Measurements from ENCODE around the gene MYL10. TPM values are rescaled to one million over a fixed set of nuclear protein-coding genes. Genes with fewer than 3 reads are reported as not detected.

The MYL10 gene
- total RNA-seq, 1 experiment from 2014 or later = not detected

- H4K20me1 ChIP-seq (ENCODE audit: insufficient read depth) = no peaks in the 10 kb centered on the region
- CTCF ChIA-PET = no interaction called here
- H3K9me3 ChIP-seq (ENCODE audit: control insufficient read depth in 1 of 2, insufficient read depth in 1 of 2, low read depth in 1 of 2, low read length in 2 of 2) = peaks cover 0 to 7% of the 10 kb centered on the region in 2 experiments; a peak in 1 of 4 replicates
- TF ChIP-seq ZFX (IDR thresholded peaks at IDR 0.05) (no peak), CEBPB (IDR thresholded peaks at IDR 0.05; ENCODE audit: low read depth) (no peak), MAX (IDR thresholded peaks at IDR 0.05) (no peak), SIN3A (IDR thresholded peaks at IDR 0.05; ENCODE audit: low read depth) (no peak), CTCF (IDR thresholded peaks at IDR 0.05 in 2 of 3, conservative IDR thresholded peaks at IDR 0.05 in 1 of 3; ENCODE audit: borderline replicate concordance in 1 of 3, insufficient read depth in 1 of 3, low read depth in 2 of 3, low read length in 2 of 3) (no peak), TCF7L2 (IDR thresholded peaks at IDR 0.05; ENCODE audit: borderline replicate concordance, extremely low read depth, insufficient read depth, insufficient read length) (no peak), ZBTB33 (IDR thresholded peaks at IDR 0.05; ENCODE audit: extremely low read depth, insufficient replicate concordance, low read length) (no peak), REST (IDR thresholded peaks at IDR 0.05; ENCODE audit: low read depth) (no peak), RAD21 (IDR thresholded peaks at IDR 0.05; ENCODE audit: low read depth) (no peak)
- no peaks in the 10 kb centered on the region for H3K36me3 ChIP-seq (ENCODE audit: control insufficient read depth in 1 of 2, insufficient read depth in 2 of 2, low read length in 2 of 2)
- DNase-seq (ENCODE audit: low read depth, low spot score) (no peak), ATAC-seq (no peak)
- intact Hi-C loops (cut with micrococcal nuclease) = no loop called here
- RAD21 ChIA-PET (ENCODE audit: low non-redundant PET in 1 of 2, low total read pairs in 2 of 2, uncharacterized antibody in 2 of 2, unreplicated experiment in 2 of 2) = interaction anchor here in 1 of 2 experiments (0.6 kb wide), 1 partner anchor 28 kb away, joined by 3 read pairs; no protein-coding TSS in a partner anchor
- no peak overlapping the region for H2AFZ ChIP-seq (ENCODE audit: low read depth, low read length, poor library complexity, severe bottlenecking)
- no peaks in the 10 kb centered on the region for H3K9me2 ChIP-seq (ENCODE audit: insufficient read depth)
- H3K4me3 ChIP-seq (replicated peaks in 1 of 2; ENCODE audit: low read depth in 1 of 2, low read length in 2 of 2) = no peak overlapping the region
- no peaks in the 10 kb centered on the region for H3K27me3 ChIP-seq (ENCODE audit: insufficient read depth, low read length)
- H3K4me2 ChIP-seq (ENCODE audit: low read length) = peak overlapping the region; percentile 35
- POLR2A ChIA-PET = no interaction called here
- H3K27ac ChIP-seq (ENCODE audit: low read depth, low read length) = no peak overlapping the region
- H3K9ac ChIP-seq (ENCODE audit: low read length) = no peak overlapping the region
- no peaks in the 10 kb centered on the region for H3K79me2 ChIP-seq (ENCODE audit: insufficient read depth, low read length)
- no TSS peak for BruUV-seq (replicated peaks)
- H3K4me1 ChIP-seq (ENCODE audit: control insufficient read depth in 1 of 2, insufficient read depth in 2 of 2, low read length in 2 of 2) = peaks cover 12 to 20% of the 10 kb centered on the region in 2 experiments
Measured at GRCh38 chr7:101677391-101677790, 48.3 kb upstream of the MYL10 start.
